Activated T-helper 1 cell treated with anti-CD3 and anti-CD28 coated beads, Interleukin-12 subunit alpha, Interleukin-12 subunit beta, Interleukin-2, Interleukin-4 antibody, amounts not matched to agents 30 ng/mL and 10 ng/mL and 1 ng/mL, durations not matched to agents 14 hours and 24 hours and 36 hours (primary cell): Measurements from ENCODE around the gene IGLON5. TPM values are rescaled to one million over a fixed set of nuclear protein-coding genes. Genes with fewer than 3 reads are reported as not detected.

Experiments
- DNase-seq: peaks from one replicate; pipeline ENCODE4 v3.0.0; 2021; ENCODE audit warnings: low spot score
- H3K27ac Mint-ChIP-seq: one replicate; pipeline ENCODE4 v1.8.0; 2021; ENCODE audit warnings: mild to moderate bottlenecking, mixed read lengths
- H3K27me3 Mint-ChIP-seq: one replicate; pipeline ENCODE4 v1.8.0; 2022; ENCODE audit warnings: mild to moderate bottlenecking, moderate library complexity, mixed read lengths; ENCODE audit not compliant: insufficient read depth
- H3K36me3 Mint-ChIP-seq: one replicate; pipeline ENCODE4 v1.8.0; 2021; ENCODE audit warnings: low read depth, mixed read lengths
- H3K4me1 Mint-ChIP-seq: one replicate; pipeline ENCODE4 v1.8.0; 2021; ENCODE audit warnings: low read depth, mixed read lengths
- H3K4me3 Mint-ChIP-seq: one replicate; pipeline ENCODE4 v1.8.0; 2021; ENCODE audit warnings: mild to moderate bottlenecking, moderate library complexity, mixed read lengths
- H3K9me3 Mint-ChIP-seq: one replicate; pipeline ENCODE4 v1.8.0; 2021; ENCODE audit warnings: mixed read lengths
- intact Hi-C: fragments of 100-400 bp; cut with micrococcal nuclease; formaldehyde crosslinking; loops from one replicate; pipeline ENCODE4 v1.15.1; 2024
- total RNA-seq: library from RNA; stranded (reverse); gene quantifications from 2 replicates; pipeline ENCODE4 v1.2.3, GENCODE V29; 2022

The IGLON5 gene
- total RNA-seq, 1 donor from 2014 or later: 1.3 TPM

GRCh38 chr19:51321799-51322198 lies 10.4 kb downstream of the IGLON5 start:
- DNase-seq: no peak
- Mint-ChIP-seq H3K9me3 (no peaks in the 10 kb centered on the region), H3K4me1 (peaks cover 7% of the 10 kb centered on the region), H3K4me3 (no peak overlapping the region), H3K27ac (no peak overlapping the region), H3K27me3 (peaks cover 23% of the 10 kb centered on the region), H3K36me3 (no peaks in the 10 kb centered on the region)
- intact Hi-C loops: no loop called here

DNA sequence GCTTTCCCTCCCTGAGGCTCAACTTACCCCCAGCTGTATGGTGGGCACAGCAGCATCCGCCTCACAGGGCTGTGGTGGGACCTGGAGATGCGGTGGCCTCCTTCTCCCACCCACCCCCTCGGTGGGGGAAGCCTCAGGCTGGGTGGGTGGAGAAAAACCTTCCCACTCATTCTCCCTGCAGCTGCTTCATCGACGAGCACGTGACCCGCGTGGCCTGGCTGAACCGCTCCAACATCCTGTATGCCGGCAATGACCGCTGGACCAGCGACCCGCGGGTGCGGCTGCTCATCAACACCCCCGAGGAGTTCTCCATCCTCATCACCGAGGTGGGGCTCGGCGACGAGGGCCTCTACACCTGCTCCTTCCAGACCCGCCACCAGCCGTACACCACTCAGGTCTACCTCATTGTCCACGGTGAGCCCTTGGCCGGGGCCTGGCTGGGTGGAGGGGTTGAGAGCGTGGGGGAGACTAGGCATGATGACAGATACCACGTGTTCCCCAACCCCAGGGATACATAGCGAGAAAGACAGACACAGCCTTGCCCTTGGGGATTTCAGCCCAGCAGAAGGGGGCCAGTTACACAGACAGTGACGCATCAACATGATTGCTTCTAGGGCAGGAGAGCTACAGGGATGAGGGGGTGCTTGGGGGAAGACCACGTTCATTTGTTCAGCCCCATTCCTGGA lies 12.2 kb downstream of the IGLON5 start:
- H3K36me3 Mint-ChIP-seq: peaks cover 2% of the 10 kb centered on the region
- peaks cover 26% of the 10 kb centered on the region for H3K27me3 Mint-ChIP-seq
- intact Hi-C loops: no loop called here
- no peak overlapping the region for H3K27ac Mint-ChIP-seq
- peaks cover 12% of the 10 kb centered on the region for H3K4me1 Mint-ChIP-seq
- H3K4me3 Mint-ChIP-seq: no peak overlapping the region
- no peak for DNase-seq
- H3K9me3 Mint-ChIP-seq: no peaks in the 10 kb centered on the region

DNA sequence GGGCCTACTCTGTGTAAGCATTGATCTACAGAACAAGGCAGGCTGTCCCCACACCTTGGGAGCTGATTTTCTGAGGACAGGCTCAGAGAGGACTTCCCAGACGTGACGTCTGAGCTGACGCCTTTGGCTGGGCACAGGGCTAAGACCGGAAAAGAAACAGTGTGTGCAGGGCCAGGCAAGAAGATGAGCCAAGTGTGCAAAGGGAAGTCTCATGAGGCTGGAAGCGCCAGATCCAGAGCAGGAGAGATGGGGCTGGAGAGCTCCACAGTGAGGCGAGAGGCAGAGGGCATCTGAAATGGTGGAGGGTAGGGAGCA lies 12.7 kb downstream of the IGLON5 start:
- DNase-seq: no peak
- peaks cover 12% of the 10 kb centered on the region for H3K4me1 Mint-ChIP-seq
- no peaks in the 10 kb centered on the region for H3K9me3 Mint-ChIP-seq
- H3K27ac Mint-ChIP-seq: peak overlapping the region; percentile 9
- H3K36me3 Mint-ChIP-seq: peaks cover 2% of the 10 kb centered on the region
- intact Hi-C loops: no loop called here
- peaks cover 26% of the 10 kb centered on the region for H3K27me3 Mint-ChIP-seq
- H3K4me3 Mint-ChIP-seq: no peak overlapping the region

DNA sequence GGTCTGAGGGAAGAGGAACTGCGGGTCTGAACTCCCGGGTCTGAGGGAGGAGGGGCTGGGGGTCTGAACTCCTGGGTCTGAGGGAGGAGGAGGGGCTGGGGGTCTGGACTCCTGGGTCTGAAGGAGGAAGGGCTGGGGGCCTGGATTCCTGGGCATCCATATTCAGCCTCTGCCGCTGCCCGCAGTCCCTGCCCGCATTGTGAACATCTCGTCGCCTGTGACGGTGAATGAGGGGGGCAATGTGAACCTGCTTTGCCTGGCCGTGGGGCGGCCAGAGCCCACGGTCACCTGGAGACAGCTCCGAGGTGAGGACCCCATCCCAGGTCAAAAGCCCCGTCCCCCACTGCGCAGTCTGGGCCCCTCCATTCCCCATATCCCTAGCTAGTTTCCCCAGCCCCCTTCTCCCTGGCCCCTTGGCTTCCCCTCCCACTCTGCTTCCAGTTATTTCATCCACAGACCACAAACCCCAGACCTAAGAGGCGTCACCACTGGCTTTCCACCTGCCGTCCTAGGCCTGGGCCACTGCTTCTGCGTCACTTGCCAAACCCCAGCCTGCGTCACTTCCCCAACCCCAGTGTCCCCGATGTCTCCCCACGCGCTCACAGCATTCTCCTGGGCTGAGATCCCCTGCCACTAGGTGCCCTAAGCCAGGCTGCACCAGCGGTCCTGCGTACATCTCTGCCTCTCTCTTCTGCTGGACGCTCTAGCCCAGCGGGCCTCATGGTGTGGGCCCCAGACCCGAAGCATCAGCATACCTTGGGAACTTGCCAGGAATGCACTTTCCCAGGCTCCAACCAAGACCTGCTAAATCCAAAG lies 13.9 kb downstream of the IGLON5 start:
- H3K4me3 Mint-ChIP-seq: peak overlapping the region; percentile 23
- DNase-seq: no peak
- peaks cover 2% of the 10 kb centered on the region for H3K36me3 Mint-ChIP-seq
- peaks cover 12% of the 10 kb centered on the region for H3K4me1 Mint-ChIP-seq
- H3K27me3 Mint-ChIP-seq: peaks cover 26% of the 10 kb centered on the region
- H3K27ac Mint-ChIP-seq: peak overlapping the region; percentile 50
- H3K9me3 Mint-ChIP-seq: no peaks in the 10 kb centered on the region
- intact Hi-C loops: no loop called here

DNA sequence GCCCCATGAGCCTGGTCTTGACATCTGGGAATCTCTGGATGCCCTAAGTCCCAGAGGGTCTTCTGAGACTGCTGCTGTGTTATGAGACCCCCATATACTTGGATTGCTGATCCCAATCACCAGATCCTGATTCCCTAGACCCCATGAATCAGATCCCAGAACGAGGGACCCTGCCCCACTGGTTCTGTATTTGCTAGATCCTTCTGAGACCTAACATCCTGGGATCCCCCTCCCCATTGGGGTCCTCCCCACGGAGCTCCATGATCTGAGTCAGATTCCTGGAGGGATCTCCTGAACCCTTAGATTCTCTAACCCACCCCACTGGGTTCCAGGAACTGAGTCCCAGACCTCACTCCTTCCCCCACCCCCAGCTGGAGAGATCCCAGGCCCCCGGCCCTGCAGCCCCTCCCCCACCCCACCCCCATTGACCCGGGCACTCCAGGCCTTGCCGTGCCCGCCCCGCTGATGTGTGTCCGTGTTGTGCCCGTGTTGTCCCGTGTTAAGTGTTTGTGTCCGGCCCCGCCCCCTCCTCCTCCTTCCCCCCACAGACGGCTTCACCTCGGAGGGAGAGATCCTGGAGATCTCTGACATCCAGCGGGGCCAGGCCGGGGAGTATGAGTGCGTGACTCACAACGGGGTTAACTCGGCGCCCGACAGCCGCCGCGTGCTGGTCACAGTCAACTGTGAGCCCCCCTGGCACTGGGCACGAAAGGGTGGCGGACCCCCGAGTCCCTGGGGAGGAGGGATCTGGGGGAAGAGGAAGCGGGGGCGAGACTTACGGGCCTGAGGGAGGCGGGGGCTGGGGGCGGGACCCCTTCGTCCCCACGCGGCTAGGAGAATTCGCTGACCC lies 15.0 kb downstream of the IGLON5 start:
- Mint-ChIP-seq H3K4me1 (peaks cover 12% of the 10 kb centered on the region), H3K27ac (no peak overlapping the region), H3K9me3 (no peaks in the 10 kb centered on the region), H3K4me3 (peak overlapping the region; percentile 9), H3K36me3 (peaks cover 4% of the 10 kb centered on the region), H3K27me3 (peaks cover 26% of the 10 kb centered on the region)
- no peak for DNase-seq
- intact Hi-C loops: loop anchor here (1.0 to 2.0 kb wide), 4 partner anchors 13 to 168 kb away; no protein-coding TSS in a partner anchor

DNA sequence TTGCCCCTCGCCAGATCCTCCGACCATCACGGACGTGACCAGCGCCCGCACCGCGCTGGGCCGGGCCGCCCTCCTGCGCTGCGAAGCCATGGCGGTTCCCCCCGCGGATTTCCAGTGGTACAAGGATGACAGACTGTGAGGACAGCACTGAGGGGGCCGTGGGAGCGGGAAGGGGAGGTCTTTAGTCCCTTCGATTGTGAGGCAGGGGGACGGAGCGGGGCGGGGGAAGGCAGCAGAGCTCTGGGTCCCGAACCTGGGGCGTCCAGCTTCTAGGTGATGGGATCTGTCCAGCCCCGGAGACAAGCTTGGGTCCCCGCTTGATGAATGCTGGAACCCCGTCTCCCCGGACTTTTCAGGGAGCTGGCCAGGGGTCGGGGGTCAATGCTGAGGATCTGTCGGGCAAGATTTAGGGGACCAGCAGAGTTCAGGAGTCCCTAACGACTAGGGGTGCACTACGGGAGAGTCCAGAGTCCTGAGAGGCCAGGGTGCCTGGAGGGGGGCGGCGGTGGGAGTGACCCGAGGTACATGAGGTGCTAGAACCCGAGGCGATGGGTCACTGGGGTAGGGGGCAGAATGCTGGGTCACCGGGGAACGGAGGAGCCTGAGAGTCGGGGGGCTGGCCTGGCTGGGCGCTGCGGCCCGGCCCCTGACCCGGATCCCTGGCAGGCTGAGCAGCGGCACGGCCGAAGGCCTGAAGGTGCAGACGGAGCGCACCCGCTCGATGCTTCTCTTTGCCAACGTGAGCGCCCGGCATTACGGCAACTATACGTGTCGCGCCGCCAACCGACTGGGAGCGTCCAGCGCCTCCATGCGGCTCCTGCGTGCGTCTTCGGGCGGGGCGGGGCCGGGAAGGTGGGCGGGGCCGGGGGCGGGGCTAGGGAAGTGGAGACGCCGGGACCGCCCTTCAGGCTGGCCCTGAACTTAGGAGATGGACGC lies 15.9 kb downstream of the IGLON5 start:
- Mint-ChIP-seq H3K27ac (peak overlapping the region; percentile 63), H3K27me3 (peaks cover 24% of the 10 kb centered on the region), H3K9me3 (no peaks in the 10 kb centered on the region), H3K4me1 (peaks cover 12% of the 10 kb centered on the region), H3K36me3 (peaks cover 9% of the 10 kb centered on the region), H3K4me3 (peak overlapping the region; percentile 79)
- intact Hi-C loops: loop anchor here (1.0 to 2.0 kb wide), 4 partner anchors 12 to 169 kb away; no protein-coding TSS in a partner anchor
- DNase-seq: peak; percentile 49

DNA sequence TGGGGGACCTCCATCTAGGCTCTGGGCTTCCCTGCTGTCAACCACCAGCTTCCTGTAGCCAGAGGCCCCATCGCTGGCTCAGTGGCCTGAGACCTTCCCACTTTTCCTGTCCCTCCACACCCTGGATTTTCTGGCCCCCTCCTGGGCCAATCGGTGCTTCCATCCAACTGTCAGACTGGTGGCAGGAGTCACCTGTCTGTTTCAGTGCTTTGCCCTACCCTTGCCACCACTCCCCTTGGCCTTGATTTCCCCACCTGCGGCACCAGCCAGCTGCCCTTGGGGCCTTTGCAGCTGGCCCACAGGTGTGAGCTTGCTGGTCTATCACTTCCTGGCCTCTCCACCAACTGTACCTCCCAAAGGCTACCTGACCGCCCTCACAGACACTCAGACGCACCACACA lies 18.0 kb downstream of the IGLON5 start:
- Mint-ChIP-seq H3K27ac (no peak overlapping the region), H3K4me3 (no peak overlapping the region), H3K4me1 (peaks cover 12% of the 10 kb centered on the region), H3K9me3 (no peaks in the 10 kb centered on the region), H3K36me3 (peaks cover 9% of the 10 kb centered on the region), H3K27me3 (peaks cover 19% of the 10 kb centered on the region)
- intact Hi-C loops: no loop called here
- no peak for DNase-seq

- H3K4me3 Mint-ChIP-seq: no peak overlapping the region
- peaks cover 9% of the 10 kb centered on the region for H3K36me3 Mint-ChIP-seq
- intact Hi-C loops: no loop called here
- H3K27me3 Mint-ChIP-seq: peaks cover 16% of the 10 kb centered on the region
- H3K27ac Mint-ChIP-seq: no peak overlapping the region
- H3K4me1 Mint-ChIP-seq: peaks cover 12% of the 10 kb centered on the region
- DNase-seq: no peak
- H3K9me3 Mint-ChIP-seq: no peaks in the 10 kb centered on the region
Measured at GRCh38 chr19:51330366-51330765, 18.9 kb downstream of the IGLON5 start.

DNA sequence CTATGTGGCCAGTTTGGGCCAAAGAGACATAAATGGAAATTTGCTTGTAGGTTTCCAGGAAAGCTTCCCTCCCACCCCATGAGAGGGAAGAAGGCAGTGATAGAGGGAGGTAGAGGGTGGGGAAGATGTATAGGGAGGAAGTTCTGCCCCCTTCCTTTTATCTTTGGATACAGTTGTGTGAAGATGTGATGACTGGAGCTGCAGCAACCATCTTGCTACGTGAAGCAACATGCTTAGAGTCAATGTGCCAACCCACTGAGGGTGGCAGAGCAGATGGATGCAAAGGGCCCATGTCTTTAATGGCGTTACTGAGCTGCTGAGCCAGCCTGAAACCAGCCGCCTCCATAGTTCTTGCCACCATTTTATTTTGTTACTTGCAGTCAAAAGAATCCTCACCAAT lies 19.7 kb downstream of the IGLON5 start:
- no peak for DNase-seq
- Mint-ChIP-seq H3K27me3 (peaks cover 8% of the 10 kb centered on the region), H3K4me3 (no peak overlapping the region)

DNA sequence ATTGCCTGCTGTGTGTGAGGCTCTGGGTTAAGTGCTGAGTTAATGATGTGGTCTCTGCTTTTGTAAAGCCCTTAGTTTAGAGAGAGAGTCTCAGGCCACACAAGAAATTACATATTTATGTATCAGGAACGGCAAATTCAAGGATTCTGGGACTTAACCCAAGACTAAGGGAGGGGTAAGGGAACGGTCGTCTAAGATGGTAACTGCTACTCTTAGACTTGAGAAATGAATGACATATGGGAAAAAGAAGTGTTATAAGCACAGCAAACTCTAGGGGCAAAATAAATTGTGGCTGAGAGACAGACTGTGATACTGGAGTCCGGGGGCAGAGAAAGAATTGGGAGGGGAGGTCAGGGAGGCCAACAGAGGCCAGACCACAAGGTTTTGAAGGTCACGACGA lies 20.3 kb downstream of the IGLON5 start:
- peaks cover 6% of the 10 kb centered on the region for H3K4me1 Mint-ChIP-seq
- H3K4me3 Mint-ChIP-seq: no peak overlapping the region
- intact Hi-C loops: no loop called here
- H3K9me3 Mint-ChIP-seq: no peaks in the 10 kb centered on the region
- peaks cover 6% of the 10 kb centered on the region for H3K27me3 Mint-ChIP-seq
- peaks cover 9% of the 10 kb centered on the region for H3K36me3 Mint-ChIP-seq
- no peak overlapping the region for H3K27ac Mint-ChIP-seq
- DNase-seq: no peak

More for the DNA sequence above, 19.7 kb downstream of the IGLON5 start:
- H3K9me3 Mint-ChIP-seq: no peaks in the 10 kb centered on the region
- peaks cover 6% of the 10 kb centered on the region for H3K4me1 Mint-ChIP-seq
- intact Hi-C loops: no loop called here
- H3K27ac Mint-ChIP-seq: no peak overlapping the region
- peaks cover 9% of the 10 kb centered on the region for H3K36me3 Mint-ChIP-seq

GRCh38 chr19:51333836-51334460 lies 22.5 kb downstream of the IGLON5 start:
- Mint-ChIP-seq H3K4me1 (peaks cover under 1% of the 10 kb centered on the region), H3K36me3 (peaks cover 7% of the 10 kb centered on the region), H3K27me3 (peaks cover 3% of the 10 kb centered on the region), H3K4me3 (no peak overlapping the region), H3K9me3 (no peaks in the 10 kb centered on the region), H3K27ac (no peak overlapping the region)
- no peak for DNase-seq
- intact Hi-C loops: no loop called here
